Right ventricle myocardium superior (tissue), 1 donor: ENCODE measurements around the gene DMAC2L. TPM values are rescaled to one million over a fixed set of nuclear protein-coding genes. Genes with fewer than 3 reads are reported as not detected.

ENCODE experiments used
- ATAC-seq: fragments of 200-7000 bp; cut with Tn5 transposase; one replicate; pipeline ENCODE4 v1.9.1; 2020; ENCODE audit warnings: mild to moderate bottlenecking; ENCODE audit not compliant: poor library complexity
- DNase-seq: peaks from one replicate; pipeline ENCODE4 v3.0.0-alpha.2; 2020
- intact Hi-C: fragments of 100-400 bp; cut with DNase I; formaldehyde crosslinking; loops from one replicate; pipeline ENCODE4 v1.11.2; 2022
- microRNA-seq: library from miRNA; unstranded; fragments of <30 nt; microRNA quantifications from one replicate; pipeline ENCODE4 v1.2.0, GENCODE V29; 2020
- total RNA-seq: library from RNA; stranded (reverse); fragmentation: NEBNext Ultra II Directional; extraction: Animal tissue kit (Norgen Biotek cat#: 25700); gene quantifications from one replicate; pipeline ENCODE4 v1.2.1, GENCODE V29; 2021
- donor health status: DM: no; HTN: yes; CAD: no; lungs with severe emphysema.

DMAC2L gene
- total RNA-seq, 1 donor from 2014 or later = 25.4 TPM

GRCh38 chr14:50366589-50366988 lies 54.5 kb downstream of the DMAC2L start:
- DNase-seq = no peak
- intact Hi-C loops = no loop called here
- ATAC-seq = no peak

GRCh38 chr14:50371546-50371945 lies 59.4 kb downstream of the DMAC2L start:
- ATAC-seq (no peak), DNase-seq (no peak)
- intact Hi-C loops = no loop called here

GRCh38 chr14:50373959-50374358 lies 61.8 kb downstream of the DMAC2L start:
- DNase-seq (no peak), ATAC-seq (no peak)
- intact Hi-C loops = no loop called here

GRCh38 chr14:50375760-50376159 lies 63.6 kb downstream of the DMAC2L start:
- ATAC-seq = no peak
- no peak for DNase-seq
- intact Hi-C loops = no loop called here

Small RNAs within 50 kb of the gene (microRNA-seq; reads per million reads assigned to microRNA genes)
- not detected for gene MIR4504

Other genes starting within 250 kb of the DMAC2L start
- gene VCPKMT, start 195.8 kb upstream of the DMAC2L start, total RNA-seq = 2.5 TPM
- 29.5 TPM for gene SOS2, start 80.7 kb upstream of the DMAC2L start, total RNA-seq
- gene L2HGDH, start 95 bp upstream of the DMAC2L start, total RNA-seq = 13.2 TPM
- gene CDKL1, start 84.6 kb downstream of the DMAC2L start, total RNA-seq = 1.4 TPM
- gene MAP4K5, start 220.2 kb downstream of the DMAC2L start, total RNA-seq = 13.9 TPM
- gene ATL1, start 247.8 kb downstream of the DMAC2L start, total RNA-seq = 0.89 TPM